SH-SY5Y (cell line): ENCODE results near the gene CYB5R3.

Experiments
- GATA2 ChIP-seq: IDR thresholded peaks from 2 replicates; pipeline ENCODE4 v1.6.1; 2011; ENCODE audit warnings: mild to moderate bottlenecking, low read depth, low read length
- GATA3 ChIP-seq: IDR thresholded peaks from 2 replicates; pipeline ENCODE4 v1.6.1; 2011; ENCODE audit warnings: low read depth, mild to moderate bottlenecking, low read length, moderate library complexity

- TF ChIP-seq GATA3 (no peak), GATA2 (no peak)
Measured at GRCh38 chr22:42608823-42609361, 40.3 kb downstream of the CYB5R3 start.
